HG02870 (cell line): ENCODE data around the gene TNKS2.
A peak's percentile ranks its signal among the peaks of the same experiment; 100 is the strongest.
"Not testable (repeated sequence)": the region's sequence is repeated elsewhere in the genome, so short reads cannot be mapped to it uniquely, and the experiment has no call there.

Experiments
- ATAC-seq: cut with Tn5 transposase; IDR thresholded peaks from one replicate; pipeline ENCODE4 v1.9.1; 2021; ENCODE audit warnings: mild to moderate bottlenecking, moderate library complexity; ENCODE audit not compliant: unreplicated experiment

Gene TNKS2

GRCh38 chr10:91797874-91798648 lies at the start of gene TNKS2:
TSS of gene TNKS2 (plus strand) at chr10:91798426. CDS start at chr10:91798691, 265 bp downstream.
- peak; percentile 67 for ATAC-seq

DNA sequence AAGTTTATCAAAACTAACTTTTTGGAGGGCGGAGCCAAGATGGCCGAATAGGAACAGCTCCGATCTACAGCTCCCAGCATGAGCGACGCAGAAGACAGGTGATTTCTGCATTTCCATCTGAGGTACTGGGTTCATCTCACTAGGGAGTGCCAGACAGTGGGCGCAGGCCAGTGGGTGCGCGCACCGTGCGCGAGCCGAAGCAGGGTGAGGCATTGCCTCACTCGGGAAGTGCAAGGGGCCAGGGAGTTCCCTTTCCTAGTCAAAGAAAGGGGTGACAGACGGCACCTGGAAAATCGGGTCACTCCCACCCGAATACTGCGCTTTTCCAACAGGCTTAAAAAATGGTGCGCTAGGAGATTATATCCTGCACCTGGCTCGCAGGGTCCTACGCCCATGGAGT lies 48.6 kb upstream of the TNKS2 start:
- ATAC-seq = not testable (repeated sequence)

GRCh38 chr10:91756286-91756685 lies 41.9 kb upstream of the TNKS2 start:
- no peak for ATAC-seq

DNA sequence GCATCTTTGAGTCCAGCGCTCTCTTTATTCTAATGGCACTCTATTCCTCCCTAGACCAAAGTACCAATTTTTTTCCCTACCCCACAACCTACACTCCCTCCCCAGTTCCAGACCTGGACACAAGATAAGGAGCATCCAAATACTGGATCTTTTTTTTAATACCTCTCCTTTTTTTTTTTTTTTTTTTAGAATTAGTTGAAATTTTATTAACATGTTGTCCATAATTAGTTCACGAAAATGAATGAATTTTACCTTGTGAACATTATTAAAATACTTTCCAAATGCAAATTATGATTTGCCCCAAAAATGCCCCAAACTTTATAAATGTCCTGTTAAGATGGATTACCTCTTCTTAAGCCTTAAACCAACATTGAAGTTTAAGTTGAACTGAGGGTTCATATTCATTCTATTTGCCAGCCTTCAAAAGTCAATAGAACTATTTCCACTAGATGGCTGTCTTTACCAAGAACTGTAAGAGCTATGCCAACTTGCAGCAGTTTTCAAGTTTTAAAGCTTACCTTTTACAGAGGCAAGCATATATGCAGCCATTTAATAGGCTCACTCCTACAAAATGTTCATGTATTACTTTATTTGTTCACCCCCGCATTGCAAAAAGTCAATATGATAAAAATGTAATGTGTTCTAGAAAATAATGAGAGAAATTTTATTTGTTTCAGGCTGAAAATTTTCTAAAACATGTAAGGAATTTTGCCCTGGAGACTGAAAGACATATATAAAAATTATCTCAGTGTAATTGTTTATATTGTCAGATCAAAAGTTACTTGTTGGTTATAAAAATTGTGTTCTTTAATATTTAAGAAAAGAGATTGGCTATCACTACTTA lies 39.7 kb upstream of the TNKS2 start:
- no peak for ATAC-seq

- ATAC-seq = no peak
These were observed 38.6 kb upstream of the TNKS2 start for GRCh38 chr10:91759581-91759986.

GRCh38 chr10:91761721-91762120 lies 36.5 kb upstream of the TNKS2 start:
- no peak for ATAC-seq

GRCh38 chr10:91762878-91763277 lies 35.3 kb upstream of the TNKS2 start:
- ATAC-seq = no peak

DNA sequence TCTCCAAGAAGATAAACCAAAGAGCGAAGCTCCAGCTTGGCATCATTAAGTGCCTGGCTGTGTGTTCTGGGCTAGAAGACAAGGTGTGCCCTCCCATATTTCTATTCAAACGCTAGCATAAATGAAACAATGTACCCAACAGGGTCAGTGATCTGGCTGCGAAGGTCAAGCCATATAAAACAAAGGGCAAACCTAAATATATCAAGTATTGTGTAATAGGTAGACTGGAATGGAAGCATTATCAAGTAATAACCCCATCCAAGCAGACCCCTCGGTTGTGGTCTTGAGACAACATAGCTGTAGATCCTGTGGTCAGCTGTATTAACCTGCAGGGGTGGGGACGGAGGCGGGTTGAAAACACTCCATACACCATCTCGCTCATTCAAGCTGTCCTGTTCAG lies 31.6 kb upstream of the TNKS2 start:
- no peak for ATAC-seq

GRCh38 chr10:91768123-91768522 lies 30.1 kb upstream of the TNKS2 start:
- ATAC-seq = no peak

DNA sequence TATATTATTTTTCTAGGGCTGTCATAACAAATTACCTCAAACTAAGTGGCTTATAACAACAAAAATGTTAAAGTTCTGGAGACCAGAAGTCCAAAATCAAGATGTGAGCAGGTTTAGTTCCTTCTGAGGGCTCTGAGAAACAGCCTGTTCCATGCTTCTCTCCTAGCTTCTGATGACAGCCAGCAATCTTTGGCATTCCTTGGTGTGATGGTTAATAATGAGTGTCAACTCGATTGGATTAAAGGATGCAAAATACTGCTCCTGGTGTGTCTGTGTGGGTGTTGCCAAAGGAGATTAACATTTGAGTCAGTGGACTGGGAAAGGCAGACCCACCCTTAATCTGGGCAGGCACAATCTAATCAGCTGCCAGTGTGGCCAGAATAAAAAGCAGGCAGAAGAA lies 26.3 kb upstream of the TNKS2 start:
- ATAC-seq = no peak

DNA sequence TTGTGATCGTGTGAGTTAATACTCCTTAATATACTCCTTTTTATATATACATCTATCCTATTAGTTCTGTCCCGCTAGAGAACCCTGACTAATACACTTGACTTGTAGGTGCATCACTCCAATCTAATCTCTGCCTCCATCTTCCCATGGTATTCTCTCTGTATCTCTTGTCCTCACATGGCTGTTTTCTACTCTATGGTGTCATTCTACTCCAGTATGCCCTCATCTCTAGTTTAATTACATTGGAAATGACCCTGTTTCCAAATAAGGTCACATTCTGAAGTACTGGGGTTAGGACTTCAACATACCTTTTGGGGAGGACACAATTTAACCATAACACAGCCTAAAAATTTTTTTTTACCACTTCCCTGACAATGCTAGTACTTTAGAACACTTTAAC lies 25.8 kb upstream of the TNKS2 start:
- ATAC-seq = no peak

GRCh38 chr10:91772869-91773268 lies 25.4 kb upstream of the TNKS2 start:
- ATAC-seq = no peak

DNA sequence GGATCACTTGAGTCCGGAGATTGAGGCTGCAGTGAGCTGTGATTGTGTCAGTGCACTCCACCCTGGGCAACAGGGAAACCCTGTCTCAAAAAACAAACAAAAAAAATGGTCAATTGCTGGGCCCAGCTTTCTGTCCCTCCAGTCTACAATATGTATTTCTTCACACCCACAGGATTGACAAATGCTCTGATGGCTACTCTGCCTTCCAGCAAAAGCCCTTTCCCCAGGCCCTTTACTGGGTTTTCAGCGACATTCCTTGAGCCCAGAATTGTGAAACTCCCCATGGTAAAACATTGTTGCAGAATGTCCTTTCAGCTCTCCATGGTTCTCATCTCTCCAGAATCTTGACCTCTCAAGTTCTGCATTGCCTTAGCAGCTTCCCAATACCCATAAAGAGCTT lies 23.7 kb upstream of the TNKS2 start:
- ATAC-seq = no peak

DNA sequence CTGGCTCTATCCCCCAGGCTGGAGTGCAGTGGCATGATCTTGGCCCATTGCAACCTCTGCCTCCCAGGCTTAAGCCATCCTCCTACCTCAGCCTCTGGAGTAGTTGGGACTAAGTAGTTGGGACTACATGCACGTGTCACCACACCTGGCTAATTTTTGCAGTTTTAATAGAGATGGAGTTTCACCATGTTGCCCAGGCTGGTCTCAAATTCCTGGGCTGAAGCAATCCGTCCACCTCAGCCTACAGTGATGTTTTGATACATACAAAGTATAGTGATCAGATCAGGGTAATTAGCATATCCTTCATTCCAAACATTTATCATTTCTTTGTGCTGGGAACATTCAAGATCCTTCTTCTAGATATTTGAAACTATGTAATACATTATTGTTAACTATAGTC lies 22.5 kb upstream of the TNKS2 start:
- ATAC-seq = no peak

DNA sequence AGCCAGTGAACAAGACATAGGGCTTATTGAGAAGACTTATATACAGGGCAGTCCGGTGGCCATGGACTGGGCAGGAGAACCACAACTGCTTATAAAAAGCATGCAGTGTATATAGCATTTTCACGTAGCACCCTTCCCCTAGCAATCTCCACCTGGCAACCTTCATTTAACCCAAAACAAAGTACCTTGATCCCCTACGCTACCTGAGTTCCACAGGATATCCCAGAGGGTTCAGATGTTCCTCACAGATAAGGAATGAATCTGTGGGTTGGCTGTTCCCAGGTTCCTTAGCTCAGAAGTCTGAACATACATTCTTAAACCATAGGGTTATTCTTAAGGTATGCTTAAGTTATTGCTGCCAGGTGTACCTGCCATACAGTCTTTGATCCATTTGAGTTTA lies 22.0 kb upstream of the TNKS2 start:
- no peak for ATAC-seq

DNA sequence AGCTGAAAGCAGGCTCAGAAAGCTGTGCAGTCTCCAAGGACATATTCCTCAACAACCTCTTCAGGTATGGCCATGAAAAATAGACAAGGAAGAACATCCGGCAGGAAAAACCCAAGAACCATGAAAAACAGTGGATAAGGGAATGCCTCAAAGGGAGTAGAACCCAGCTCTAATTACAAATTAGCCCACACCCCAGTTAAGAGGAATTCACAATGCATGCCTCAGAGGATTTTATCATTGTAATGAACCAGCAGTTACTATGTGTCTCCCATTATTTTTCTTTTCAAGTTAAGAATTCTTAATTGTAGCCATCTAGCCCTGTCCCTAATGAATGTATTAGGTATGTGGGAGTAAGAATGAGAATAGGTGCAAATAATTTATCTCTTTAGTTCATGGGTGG lies 19.7 kb upstream of the TNKS2 start:
- ATAC-seq = no peak

- no peak for ATAC-seq
These were observed 19.1 kb upstream of the TNKS2 start for GRCh38 chr10:91779011-91779605.

GRCh38 chr10:91782539-91782938 lies 15.7 kb upstream of the TNKS2 start:
- no peak for ATAC-seq

DNA sequence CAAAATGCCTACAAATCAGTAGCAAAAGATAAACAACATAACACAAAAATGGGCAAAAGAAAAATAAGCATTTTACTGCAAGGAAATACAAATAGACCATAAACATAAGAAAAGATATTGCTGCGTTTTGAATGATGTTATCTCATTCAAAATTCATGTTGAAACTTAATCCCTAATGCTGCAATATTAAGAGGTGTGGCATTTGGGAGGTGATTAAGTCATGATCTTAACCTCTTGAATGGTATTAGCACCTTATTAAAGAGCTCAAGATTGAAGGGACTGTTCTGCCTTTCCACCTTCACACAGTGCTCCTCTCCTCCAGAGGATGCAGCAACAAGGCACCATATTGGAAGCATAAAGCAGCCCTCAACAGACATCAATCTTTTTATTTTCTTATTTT lies 12.4 kb upstream of the TNKS2 start:
- no peak for ATAC-seq

- ATAC-seq = no peak
These were observed 11.0 kb upstream of the TNKS2 start for GRCh38 chr10:91787258-91787657.

- no peak for ATAC-seq
These were observed 10.4 kb upstream of the TNKS2 start for GRCh38 chr10:91787810-91788209.

DNA sequence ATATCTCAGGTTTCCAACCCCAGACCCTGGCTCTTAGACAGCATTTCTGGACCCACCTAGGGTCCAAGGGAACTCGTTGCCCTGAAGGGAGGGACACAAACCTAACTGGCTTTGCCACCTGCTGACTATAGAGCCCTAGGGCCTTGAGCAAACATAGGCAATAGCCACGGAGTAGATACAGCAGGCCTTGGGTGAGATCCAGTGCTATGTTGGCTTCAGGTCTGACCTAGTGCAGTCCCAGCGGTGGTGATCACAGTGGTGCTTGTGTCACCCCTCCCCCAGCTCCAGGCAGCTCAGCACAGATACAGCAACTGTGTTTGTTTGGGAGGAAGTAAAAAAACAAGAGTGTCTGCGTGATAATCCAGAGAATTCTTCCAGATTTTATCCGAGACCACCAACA lies 9.7 kb upstream of the TNKS2 start:
- ATAC-seq = no peak
